IMR-90 (cell line): Measurements from ENCODE around the gene SERPINA6. TPM values are rescaled to one million over a fixed set of nuclear protein-coding genes. Genes with fewer than 3 reads are reported as not detected.

ENCODE experiments used
- ATAC-seq: fragments of 200-7000 bp; cut with Tn5 transposase; 2 replicates; pipeline ENCODE4 v1.9.1; 2020; ENCODE audit warnings: low read depth, mild to moderate bottlenecking, moderate library complexity
- BruUV-seq: library from RNA; stranded (reverse); fragments of 400-500 nt; replicated peaks from 2 replicates; lab custom pipeline; 2021; lab: Mats Ljungman, UMichigan
- CTCF ChIA-PET: fragments of 300-600 bp; formaldehyde crosslinking; extraction: SDS; loops from one replicate; lab custom pipeline; 2021; ENCODE audit warnings: antibody characterized with exemption; lab: Yijun Ruan, JAX
- POLR2A ChIA-PET: fragments of 300-600 bp; sonication (Branson Sonifier 250); formaldehyde crosslinking; loops from one replicate; lab custom pipeline; 2022; ENCODE audit warnings: antibody characterized with exemption; ENCODE audit not compliant: unreplicated experiment; lab: Charles Lee
- DNase-seq: peaks from one replicate; pipeline ENCODE4 v3.0.0; 2013
- H2AFZ ChIP-seq: replicated peaks from 2 replicates; pipeline ENCODE3; 2013; ENCODE audit warnings: low read length, mild to moderate bottlenecking; ENCODE audit not compliant: poor library complexity
- H2AK5ac ChIP-seq: 2 replicates; pipeline ENCODE4 v1.6.1; 2013; ENCODE audit warnings: low read depth, low read length, inconsistent platforms
- H2AK9ac ChIP-seq: replicated peaks from 2 replicates; pipeline ENCODE3; 2013; ENCODE audit warnings: mild to moderate bottlenecking, low read depth, low read length, moderate library complexity; ENCODE audit not compliant: poor library complexity
- H2BK120ac ChIP-seq: 2 replicates; pipeline ENCODE4 v1.6.1; 2013; ENCODE audit warnings: low read depth, low read length, inconsistent platforms
- H2BK15ac ChIP-seq: 3 replicates; pipeline ENCODE4 v1.6.1; 2013; ENCODE audit warnings: low read depth, low read length, inconsistent platforms
- H2BK20ac ChIP-seq: 2 replicates; pipeline ENCODE4 v1.6.1; 2013; ENCODE audit warnings: low read depth, mild to moderate bottlenecking, inconsistent platforms, low read length, moderate library complexity
- H2BK5ac ChIP-seq: 2 replicates; pipeline ENCODE4 v1.6.1; 2013; ENCODE audit warnings: mild to moderate bottlenecking, low read depth, low read length, inconsistent platforms; ENCODE audit not compliant: poor library complexity, severe bottlenecking
- H3K14ac ChIP-seq: replicated peaks from 2 replicates; pipeline ENCODE4 v1.6.1; 2013; ENCODE audit warnings: low read depth, low read length, inconsistent platforms
- H3K18ac ChIP-seq: 2 replicates; pipeline ENCODE4 v1.6.1; 2013; ENCODE audit warnings: low read depth, low read length, control low read depth
- H3K23ac ChIP-seq: 2 replicates; pipeline ENCODE4 v1.6.1; 2013; ENCODE audit warnings: low read depth, low read length, inconsistent platforms
- H3K27ac ChIP-seq: 2 replicates; pipeline ENCODE4 v1.5.1; 2013; ENCODE audit warnings: mild to moderate bottlenecking, control low read depth, low read length; ENCODE audit not compliant: insufficient read depth
- H3K27me3 ChIP-seq: 2 replicates; pipeline ENCODE4 v1.6.1; 2013; ENCODE audit warnings: low read length; ENCODE audit not compliant: control insufficient read depth, insufficient read depth
- H3K36me3 ChIP-seq: 2 replicates; pipeline ENCODE4 v1.6.1; 2013; ENCODE audit warnings: low read length, mixed read lengths; ENCODE audit not compliant: control insufficient read depth, insufficient read depth
- H3K4ac ChIP-seq: 2 replicates; pipeline ENCODE4 v1.6.1; 2013; ENCODE audit warnings: low read depth, low read length, inconsistent platforms
- H3K4me1 ChIP-seq: 2 replicates; pipeline ENCODE4 v1.6.1; 2013; ENCODE audit warnings: low read length, mixed read lengths; ENCODE audit not compliant: control insufficient read depth, insufficient read depth
- H3K4me2 ChIP-seq: 2 replicates; pipeline ENCODE4 v1.6.1; 2013; ENCODE audit warnings: low read depth, mild to moderate bottlenecking, control low read depth, low read length, moderate library complexity
- H3K4me3 ChIP-seq: 2 replicates; pipeline ENCODE4 v1.5.1; 2013; ENCODE audit warnings: low read depth, mild to moderate bottlenecking, control low read depth, low read length, moderate library complexity; ENCODE audit not compliant: insufficient read depth
- H3K56ac ChIP-seq: 2 replicates; pipeline ENCODE4 v1.6.1; 2013; ENCODE audit warnings: low read length, inconsistent platforms; ENCODE audit not compliant: insufficient read depth; ENCODE audit errors: extremely low read depth
- H3K79me1 ChIP-seq, 2 experiments: 2 replicates each; pipeline ENCODE4 v1.6.1; 2013; ENCODE audit warnings: low read length in 2 of 2, inconsistent platforms in 1 of 2, low read depth in 1 of 2
- H3K9ac ChIP-seq: 2 replicates; pipeline ENCODE4 v1.6.1; 2013; ENCODE audit warnings: low read depth, low read length, control low read depth
- H3K9me1 ChIP-seq: 2 replicates; pipeline ENCODE4 v1.6.1; 2013; ENCODE audit warnings: low read length, inconsistent platforms; ENCODE audit not compliant: insufficient read depth
- H3K9me3 ChIP-seq: 2 replicates; pipeline ENCODE4 v1.6.1; 2013; ENCODE audit warnings: low read length; ENCODE audit not compliant: control insufficient read depth, insufficient read depth
- H4K20me1 ChIP-seq: 2 replicates; pipeline ENCODE4 v1.6.1; 2013; ENCODE audit warnings: low read length, inconsistent platforms; ENCODE audit not compliant: insufficient read depth
- H4K5ac ChIP-seq: 2 replicates; pipeline ENCODE4 v1.6.1; 2013; ENCODE audit warnings: mild to moderate bottlenecking, low read depth, low read length, control low read depth
- H4K8ac ChIP-seq, 2 experiments: 2 replicates each; pipeline ENCODE4 v1.6.1; 2013; ENCODE audit warnings: low read depth in 2 of 2, low read length in 2 of 2, control low read depth in 1 of 2, inconsistent platforms in 1 of 2
- H4K91ac ChIP-seq: 2 replicates; pipeline ENCODE4 v1.6.1; 2013; ENCODE audit warnings: low read depth, low read length, inconsistent platforms; ENCODE audit not compliant: insufficient read depth
- BHLHE40 ChIP-seq: fragments of 150-350 bp; IDR thresholded peaks from 2 replicates; pipeline ENCODE4 v1.6.1; 2016; ENCODE audit warnings: mild to moderate bottlenecking, low read depth, low read length
- CEBPB ChIP-seq: IDR thresholded peaks from 2 replicates; pipeline ENCODE4 v1.6.1; 2012; ENCODE audit warnings: low read depth, low read length, improper control_type of control experiment
- CHD1 ChIP-seq: IDR thresholded peaks from 2 replicates; pipeline ENCODE4 v1.6.1; 2012; ENCODE audit warnings: low read depth, low read length, improper control_type of control experiment
- ELK1 ChIP-seq: fragments of 150-350 bp; IDR thresholded peaks from 2 replicates; pipeline ENCODE4 v1.6.1; 2016; ENCODE audit warnings: low read depth, mild to moderate bottlenecking, low read length, moderate library complexity, borderline replicate concordance
- FOS ChIP-seq: fragments of 150-350 bp; IDR thresholded peaks from 2 replicates; pipeline ENCODE4 v1.6.1; 2016; ENCODE audit warnings: low read depth, low read length
- MAFK ChIP-seq: IDR thresholded peaks from 2 replicates; pipeline ENCODE4 v1.6.1; 2012; ENCODE audit warnings: low read depth, low read length, improper control_type of control experiment
- MAZ ChIP-seq: IDR thresholded peaks from 2 replicates; pipeline ENCODE4 v1.6.1; 2012; ENCODE audit warnings: low read depth, mild to moderate bottlenecking, low read length, improper control_type of control experiment, moderate library complexity, borderline replicate concordance
- MXI1 ChIP-seq: IDR thresholded peaks from 2 replicates; pipeline ENCODE4 v1.6.1; 2012; ENCODE audit warnings: low read depth, mild to moderate bottlenecking, low read length, moderate library complexity, borderline replicate concordance
- NFE2L2 ChIP-seq: fragments of 150-350 bp; IDR thresholded peaks from 2 replicates; pipeline ENCODE4 v1.6.1; 2016; ENCODE audit warnings: low read depth, mild to moderate bottlenecking, low read length
- POLR2A ChIP-seq: IDR thresholded peaks from 2 replicates; pipeline ENCODE4 v1.6.1; 2012; ENCODE audit warnings: mild to moderate bottlenecking, low read depth, low read length
- RAD21 ChIP-seq: IDR thresholded peaks from 2 replicates; pipeline ENCODE4 v1.6.1; 2012; ENCODE audit warnings: low read length, improper control_type of control experiment
- RCOR1 ChIP-seq: IDR thresholded peaks from 2 replicates; pipeline ENCODE4 v1.6.1; 2012; ENCODE audit warnings: mild to moderate bottlenecking, low read length, improper control_type of control experiment; ENCODE audit not compliant: insufficient replicate concordance
- RFX5 ChIP-seq: IDR thresholded peaks from 2 replicates; pipeline ENCODE4 v1.8.0; 2012; ENCODE audit warnings: low read depth, mild to moderate bottlenecking, low read length, moderate library complexity
- SMC3 ChIP-seq: fragments of 150-350 bp; IDR thresholded peaks from 2 replicates; pipeline ENCODE4 v1.6.1; 2016; ENCODE audit warnings: low read depth, mild to moderate bottlenecking, antibody characterized with exemption, low read length, moderate library complexity
- USF2 ChIP-seq: fragments of 150-350 bp; IDR thresholded peaks from 2 replicates; pipeline ENCODE4 v1.6.1; 2017; ENCODE audit warnings: mild to moderate bottlenecking, antibody characterized with exemption, low read length, low read depth
- WGBS, 2 experiments: methylation state at CpG; one replicate each; pipeline versions ENCODE4 v1.1.5 to v1.1.7; 2013; ENCODE audit warnings: missing lambda C conversion rate in 2 of 2; ENCODE audit not compliant: insufficient read length in 1 of 2; ENCODE audit errors: extremely low coverage in 2 of 2; 5-methylcytosine and 5-hydroxymethylcytosine counted together
- dilution Hi-C: fragments of 300-500 bp; cut with HindIII; formaldehyde crosslinking; loops from one replicate; pipeline ENCODE4 v1.14.3; 2018; ENCODE audit warnings: low sequenced_read_pairs; ENCODE audit not compliant: unreplicated experiment
- in situ Hi-C: fragments of 300-500 bp; cut with MboI; formaldehyde crosslinking; loops from 3 replicates; pipeline ENCODE4 v1.14.3; 2019; ENCODE audit warnings: low sequenced_read_pairs, inconsistent platforms, mixed read lengths
- intact Hi-C: fragments of 100-400 bp; cut with micrococcal nuclease; formaldehyde crosslinking; loops from 2 replicates; pipeline ENCODE4 v1.10.0; 2022
- polyA plus RNA-seq, 3 experiments: library from polyadenylated mRNA; depleted of rRNA; stranded (reverse); fragments of >200 nt; gene quantifications; 2 replicates each; pipeline ENCODE4 v1.2.3, GENCODE V29; 2012; ENCODE audit warnings: low replicate concordance in 1 of 3
- total RNA-seq: library from RNA; depleted of rRNA; stranded (reverse); fragments of >200 nt; gene quantifications from 2 replicates; pipeline ENCODE4 v1.2.3, GENCODE V29; 2012
- TF ChIP-seq, protein P1 (sequence below): conservative IDR thresholded peaks from 2 replicates; pipeline ENCODE4 v1.5.1; 2012; ENCODE audit warnings: mild to moderate bottlenecking, low read depth, low read length, improper control_type of control experiment

The SERPINA6 gene
- total and polyA plus RNA-seq, 2 of the 4 experiments (the other 2 are of a cell fraction), result not detected

GRCh38 chr14:94365624-94366023 lies 42.5 kb upstream of the SERPINA6 start:
- H3K4me2 ChIP-seq, result no peak overlapping the region
- H2BK20ac ChIP-seq, result no peak overlapping the region
- TF ChIP-seq USF2 (no peak), POLR2A (no peak), RCOR1 (no peak), BHLHE40 (no peak), MAFK (no peak), NFE2L2 (no peak), RFX5 (no peak), CEBPB (no peak), RAD21 (no peak), MXI1 (no peak), CHD1 (no peak), FOS (no peak), ELK1 (no peak), SMC3 (no peak), MAZ (no peak)
- TF ChIP-seq, protein P1, sequence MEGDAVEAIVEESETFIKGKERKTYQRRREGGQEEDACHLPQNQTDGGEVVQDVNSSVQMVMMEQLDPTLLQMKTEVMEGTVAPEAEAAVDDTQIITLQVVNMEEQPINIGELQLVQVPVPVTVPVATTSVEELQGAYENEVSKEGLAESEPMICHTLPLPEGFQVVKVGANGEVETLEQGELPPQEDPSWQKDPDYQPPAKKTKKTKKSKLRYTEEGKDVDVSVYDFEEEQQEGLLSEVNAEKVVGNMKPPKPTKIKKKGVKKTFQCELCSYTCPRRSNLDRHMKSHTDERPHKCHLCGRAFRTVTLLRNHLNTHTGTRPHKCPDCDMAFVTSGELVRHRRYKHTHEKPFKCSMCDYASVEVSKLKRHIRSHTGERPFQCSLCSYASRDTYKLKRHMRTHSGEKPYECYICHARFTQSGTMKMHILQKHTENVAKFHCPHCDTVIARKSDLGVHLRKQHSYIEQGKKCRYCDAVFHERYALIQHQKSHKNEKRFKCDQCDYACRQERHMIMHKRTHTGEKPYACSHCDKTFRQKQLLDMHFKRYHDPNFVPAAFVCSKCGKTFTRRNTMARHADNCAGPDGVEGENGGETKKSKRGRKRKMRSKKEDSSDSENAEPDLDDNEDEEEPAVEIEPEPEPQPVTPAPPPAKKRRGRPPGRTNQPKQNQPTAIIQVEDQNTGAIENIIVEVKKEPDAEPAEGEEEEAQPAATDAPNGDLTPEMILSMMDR, result no peak
- H3K14ac ChIP-seq, result no peak overlapping the region
- no peak overlapping the region for H2AK5ac ChIP-seq
- BruUV-seq, result no TSS peak
- H4K20me1 ChIP-seq, result no peaks in the 10 kb centered on the region
- H3K56ac ChIP-seq, result no peak overlapping the region
- intact Hi-C loops, result no loop called here
- no peak overlapping the region for H2AFZ ChIP-seq
- dilution Hi-C loops, result no loop called here
- ATAC-seq (no peak), DNase-seq (no peak)
- no peak overlapping the region for H2BK5ac ChIP-seq
- H3K9ac ChIP-seq, result no peak overlapping the region
- no peaks in the 10 kb centered on the region for H3K4me1 ChIP-seq
- no peaks in the 10 kb centered on the region for H3K9me3 ChIP-seq
- ChIA-PET CTCF (no interaction called here), POLR2A (no interaction called here)
- H3K36me3 ChIP-seq, result no peaks in the 10 kb centered on the region
- no peak overlapping the region for H4K5ac ChIP-seq
- no peak overlapping the region for H4K91ac ChIP-seq
- H2AK9ac ChIP-seq, result no peak overlapping the region
- H3K23ac ChIP-seq, result no peak overlapping the region
- H3K18ac ChIP-seq, result no peak overlapping the region
- H3K4ac ChIP-seq, result no peak overlapping the region
- WGBS, 2 experiments, result 80% methylated on average over 1 of the region's 3 CpGs; no CpG with 5 or more reads in 1 of the 2 experiments
- H3K27ac ChIP-seq, result no peak overlapping the region
- H3K27me3 ChIP-seq, result no peaks in the 10 kb centered on the region; the same call in 1 of the 2 replicates
- H3K4me3 ChIP-seq, result no peak overlapping the region
- in situ Hi-C loops, result no loop called here
- no peaks in the 10 kb centered on the region for H3K79me1 ChIP-seq
- H2BK15ac ChIP-seq, result no peak overlapping the region
- no peak overlapping the region for H4K8ac ChIP-seq
- H2BK120ac ChIP-seq, result no peak overlapping the region
- 0 out of 2 replicates have a peak, but pooled peaks cover 4% of the 10 kb centered on the region for H3K9me1 ChIP-seq
